ENCODE measurements around the gene CARD8. TPM values are rescaled to one million over a fixed set of nuclear protein-coding genes. Genes with fewer than 3 reads are reported as not detected.

The CARD8 gene
- polyA plus RNA-seq, 1 donor from 2014 or later = 23.0 TPM

- no peaks in the 10 kb centered on the region for H3K27me3 ChIP-seq (ENCODE audit: insufficient read depth, low read depth, low read length)
- H3K36me3 ChIP-seq (ENCODE audit: insufficient read depth, low read length) = no peaks in the 10 kb centered on the region
- peak overlapping the region; percentile 79 for H3K9ac ChIP-seq (ENCODE audit: low read length)
- peak overlapping the region; percentile 77 for H3K27ac ChIP-seq (ENCODE audit: low read length)
- peaks cover 6% of the 10 kb centered on the region for H3F3A ChIP-seq (ENCODE audit: insufficient read depth, low read length, poor library complexity, severe bottlenecking)
- no peaks in the 10 kb centered on the region for H3K9me3 ChIP-seq (ENCODE audit: low read length)
- no peaks in the 10 kb centered on the region for H4K20me1 ChIP-seq (ENCODE audit: insufficient read depth)
- TF ChIP-seq EP300 (conservative IDR thresholded peaks at IDR 0.05; ENCODE audit: poor library complexity, severe bottlenecking) (no peak), POLR2AphosphoS5 (IDR thresholded peaks at IDR 0.05) (no peak), TAF1 (IDR thresholded peaks at IDR 0.05; ENCODE audit: low read depth) (no peak), RAD21 (conservative IDR thresholded peaks at IDR 0.05) (no peak), CTCF (IDR thresholded peaks at IDR 0.05; ENCODE audit: poor library complexity, severe bottlenecking) (no peak), SMC3 (conservative IDR thresholded peaks at IDR 0.05; ENCODE audit: poor library complexity) (no peak), REST (IDR thresholded peaks at IDR 0.05; ENCODE audit: borderline replicate concordance) (no peak), EZH2 (IDR thresholded peaks at IDR 0.05; ENCODE audit: borderline replicate concordance, insufficient read depth, low read length, poor library complexity, severe bottlenecking) (no peak), MXI1 (conservative IDR thresholded peaks at IDR 0.05; ENCODE audit: poor library complexity, severe bottlenecking) (no peak)
- peak overlapping the region; percentile 95 for H3K4me3 ChIP-seq (ENCODE audit: low read length)
- peaks cover 15% of the 10 kb centered on the region for H3K79me2 ChIP-seq (replicated peaks; ENCODE audit: insufficient read depth, low read length)
- H3K4me2 ChIP-seq (ENCODE audit: low read length) = peak overlapping the region; percentile 54
- no peaks in the 10 kb centered on the region for H3K9me2 ChIP-seq (ENCODE audit: insufficient read depth, low read length)
- peak overlapping the region; percentile 69 for H2AFZ ChIP-seq (ENCODE audit: low read depth, low read length)
Observed at GRCh38 chr19:48169578-48169938, 86.2 kb downstream of the CARD8 start.

GRCh38 chr19:48168689-48169088 is 87.0 kb downstream of the CARD8 start:
- H3K9me3 ChIP-seq (ENCODE audit: low read length) = no peaks in the 10 kb centered on the region
- no peak overlapping the region for H2AFZ ChIP-seq (ENCODE audit: low read depth, low read length)
- TF ChIP-seq EZH2 (IDR thresholded peaks at IDR 0.05; ENCODE audit: borderline replicate concordance, insufficient read depth, low read length, poor library complexity, severe bottlenecking) (no peak), MXI1 (conservative IDR thresholded peaks at IDR 0.05; ENCODE audit: poor library complexity, severe bottlenecking) (no peak), RAD21 (conservative IDR thresholded peaks at IDR 0.05) (no peak), TAF1 (IDR thresholded peaks at IDR 0.05; ENCODE audit: low read depth) (no peak), POLR2AphosphoS5 (IDR thresholded peaks at IDR 0.05) (no peak), REST (IDR thresholded peaks at IDR 0.05; ENCODE audit: borderline replicate concordance) (no peak), CTCF (IDR thresholded peaks at IDR 0.05; ENCODE audit: poor library complexity, severe bottlenecking) (no peak), EP300 (conservative IDR thresholded peaks at IDR 0.05; ENCODE audit: poor library complexity, severe bottlenecking) (no peak), SMC3 (conservative IDR thresholded peaks at IDR 0.05; ENCODE audit: poor library complexity) (no peak)
- peak overlapping the region; percentile 54 for H3K4me2 ChIP-seq (ENCODE audit: low read length)
- H3K36me3 ChIP-seq (ENCODE audit: insufficient read depth, low read length) = no peaks in the 10 kb centered on the region
- no peaks in the 10 kb centered on the region for H3K9me2 ChIP-seq (ENCODE audit: insufficient read depth, low read length)
- H4K20me1 ChIP-seq (ENCODE audit: insufficient read depth) = no peaks in the 10 kb centered on the region
- peaks cover 6% of the 10 kb centered on the region for H3F3A ChIP-seq (ENCODE audit: insufficient read depth, low read length, poor library complexity, severe bottlenecking)
- peak overlapping the region; percentile 79 for H3K9ac ChIP-seq (ENCODE audit: low read length)
- peaks cover 15% of the 10 kb centered on the region for H3K79me2 ChIP-seq (replicated peaks; ENCODE audit: insufficient read depth, low read length)
- H3K27me3 ChIP-seq (ENCODE audit: insufficient read depth, low read depth, low read length) = no peaks in the 10 kb centered on the region
- H3K27ac ChIP-seq (ENCODE audit: low read length) = no peak overlapping the region
- H3K4me3 ChIP-seq (ENCODE audit: low read length) = peak overlapping the region; percentile 95
